Endometrium (tissue), 2 donors: Measurements from ENCODE around the gene COL4A1.

Experiments used
- FAIRE-seq: peaks from 2 replicates; lab custom pipeline; 2012; peaks lifted over from hg19 to GRCh38; lab: Jason Lieb, UNC
- donor health status: control.
- donor health status: control.

The COL4A1 gene

DNA sequence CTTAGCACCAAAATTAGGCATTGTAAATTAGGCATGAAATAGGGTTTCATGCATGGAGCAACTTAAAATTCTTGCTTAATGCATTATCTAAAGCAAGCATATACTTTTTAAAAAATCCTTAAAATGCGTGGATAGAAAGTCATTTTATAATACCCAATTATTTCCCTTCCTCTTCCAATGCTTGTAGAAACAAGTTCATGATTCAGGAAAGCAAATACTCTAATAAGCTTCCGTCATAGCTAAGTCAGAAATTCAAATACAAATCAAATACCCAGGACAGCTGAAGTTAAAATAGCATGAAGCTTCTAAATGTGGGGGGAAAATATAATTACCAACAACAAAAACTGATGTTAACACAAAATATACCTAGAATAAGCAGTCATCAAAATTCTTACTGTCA lies 89.1 kb downstream of the COL4A1 start:
- FAIRE-seq: no peak

DNA sequence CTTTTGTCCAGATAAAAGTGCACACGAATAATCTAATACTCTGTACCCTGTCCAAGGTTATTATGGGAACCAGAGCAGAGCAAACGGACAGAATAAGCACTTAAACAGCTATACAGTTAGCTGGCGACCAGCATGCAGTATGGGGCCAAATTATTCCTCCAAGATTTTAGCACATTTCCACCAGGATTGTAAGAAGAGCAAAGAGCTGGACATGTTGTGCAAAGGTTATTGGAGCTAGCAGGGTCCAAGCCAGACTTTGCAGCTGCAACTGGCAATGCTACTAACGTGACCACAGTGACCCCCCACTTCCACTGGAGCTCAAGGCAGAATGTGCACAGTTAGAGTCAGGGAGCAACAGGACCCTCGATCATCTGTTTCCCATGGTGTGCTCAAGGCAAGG lies 89.9 kb downstream of the COL4A1 start:
- FAIRE-seq: no peak

DNA sequence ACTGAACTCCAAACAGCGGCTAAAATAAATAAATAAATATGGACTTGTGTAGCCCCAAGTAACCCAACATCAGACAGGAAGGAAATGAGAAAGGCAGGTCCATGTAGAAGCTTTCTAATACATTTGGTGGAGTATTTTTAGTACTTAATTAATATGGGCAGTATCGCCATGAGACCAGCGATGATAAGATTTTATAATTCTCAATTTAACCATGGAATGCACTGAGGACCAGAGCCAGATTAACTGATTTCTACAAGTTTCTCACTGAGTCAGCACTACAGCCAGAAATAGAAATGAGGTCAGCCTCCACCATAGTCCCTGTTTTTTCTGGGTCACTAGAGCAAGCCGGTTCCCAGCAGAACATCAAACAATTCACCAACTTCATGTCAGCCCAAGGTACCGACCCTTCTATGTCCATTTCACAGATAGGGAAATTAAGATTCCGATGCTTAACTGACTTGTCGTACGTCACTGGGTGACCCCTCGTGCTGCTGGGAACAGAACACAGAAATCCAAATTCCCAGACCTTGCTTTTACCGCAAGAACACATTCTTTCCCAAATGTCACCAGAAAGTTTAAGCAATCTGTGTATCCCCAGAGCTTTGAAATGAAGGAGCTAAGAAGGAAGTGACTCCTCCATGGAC lies 90.4 kb downstream of the COL4A1 start:
- peak; percentile 23 for FAIRE-seq

DNA sequence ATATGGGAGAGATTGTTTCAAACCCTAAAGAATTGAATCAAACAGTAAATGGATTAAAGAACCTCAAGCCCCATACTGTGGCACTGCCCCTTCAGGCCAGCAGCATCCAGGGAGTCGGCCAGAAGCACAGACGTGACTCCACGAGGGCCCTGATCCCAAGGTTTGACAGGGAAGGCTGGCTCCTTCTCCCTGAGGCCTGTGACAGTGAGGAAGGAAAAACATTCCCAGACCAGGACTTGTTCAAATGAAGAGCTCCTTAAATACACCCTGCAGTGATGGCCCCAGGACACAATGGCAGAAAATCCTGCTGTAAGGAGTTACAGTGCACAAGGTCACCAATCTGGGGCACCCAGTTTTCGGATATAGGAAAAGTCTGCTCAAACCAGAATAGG lies 91.0 kb downstream of the COL4A1 start:
- FAIRE-seq: no peak

DNA sequence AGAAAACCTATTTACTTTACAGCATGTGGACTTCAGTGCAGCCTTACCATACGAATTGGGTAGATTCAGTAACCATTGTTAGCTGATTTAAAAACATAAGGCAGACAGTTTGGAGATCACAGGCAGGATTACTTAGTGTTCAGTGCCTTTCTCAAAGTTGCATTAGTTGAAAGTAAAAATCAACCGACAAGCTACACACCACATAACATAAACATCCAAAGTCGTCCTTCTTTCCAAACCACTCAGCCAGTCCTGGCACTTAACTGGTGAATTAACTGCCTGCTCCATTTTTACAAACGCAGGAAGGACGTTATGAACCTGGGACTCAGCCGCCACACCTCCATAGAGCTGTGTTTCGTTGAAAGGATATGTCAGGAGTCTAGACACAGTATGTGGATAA lies 91.4 kb downstream of the COL4A1 start:
- no peak for FAIRE-seq

DNA sequence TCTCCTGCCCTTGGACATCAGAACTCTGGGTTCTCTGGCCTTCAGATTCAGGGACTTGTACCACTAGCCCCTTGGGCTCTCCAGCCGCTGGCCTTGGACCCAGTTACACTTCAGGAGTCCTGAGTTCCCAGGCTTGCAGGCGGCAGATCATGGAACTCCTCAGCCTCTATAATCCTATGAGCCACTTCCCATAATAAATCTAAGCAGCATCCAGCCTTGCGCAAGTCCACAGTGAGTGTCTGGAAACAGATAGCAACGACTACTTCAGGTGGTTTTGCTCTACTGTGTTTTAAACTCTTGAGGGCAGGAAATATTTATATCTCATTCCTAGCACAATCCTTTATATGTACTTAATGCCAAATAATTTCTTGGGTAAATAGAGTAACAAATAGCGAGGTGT lies 92.3 kb downstream of the COL4A1 start:
- no peak for FAIRE-seq

DNA sequence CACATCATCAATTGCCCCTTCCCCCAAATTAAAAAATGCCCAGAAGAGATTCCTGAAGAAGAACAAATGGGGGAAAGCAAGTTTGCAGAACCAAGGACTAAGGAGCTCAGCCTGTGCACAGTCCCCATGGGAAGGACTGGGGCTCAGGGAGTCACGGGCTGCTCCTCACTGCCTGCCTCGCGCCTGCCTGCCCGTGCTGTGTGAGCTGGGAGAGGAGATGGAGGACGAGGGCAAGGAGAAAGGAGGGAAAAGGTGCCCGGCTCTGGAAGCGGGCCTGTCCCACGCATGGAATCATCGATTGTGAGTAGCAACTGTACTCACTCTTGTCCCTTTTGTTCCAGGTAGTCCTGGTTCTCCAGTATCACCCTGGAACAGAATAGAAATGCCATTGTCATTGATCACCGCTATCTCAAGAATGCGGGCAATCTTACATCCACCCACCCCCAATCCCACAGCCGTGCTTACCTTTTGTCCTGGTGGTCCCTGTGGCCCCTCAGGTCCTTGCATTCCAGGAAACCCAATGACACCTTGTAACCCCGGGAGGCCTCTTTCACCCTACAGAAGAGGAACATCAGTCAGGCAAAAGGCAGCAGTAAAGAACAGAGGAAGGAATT lies 93.4 kb downstream of the COL4A1 start:
- no peak for FAIRE-seq

DNA sequence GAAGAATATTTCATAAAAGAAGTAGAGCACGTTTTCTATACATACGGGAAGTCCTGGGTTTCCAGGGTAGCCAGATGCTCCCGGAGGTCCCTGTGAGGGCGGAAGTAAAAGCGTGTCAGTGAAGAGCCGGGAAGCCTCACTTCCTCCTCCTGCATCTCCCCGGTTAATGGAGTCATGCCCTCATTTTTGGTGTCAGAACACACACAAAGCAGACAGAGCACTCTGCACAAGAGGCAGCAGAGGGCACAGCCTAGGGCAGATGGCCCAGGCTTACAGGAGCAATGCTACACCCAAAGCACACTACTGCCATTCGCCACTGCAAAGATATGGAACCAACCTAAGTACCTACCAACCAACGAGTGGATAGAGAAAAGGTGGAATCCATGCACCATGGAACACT lies 94.4 kb downstream of the COL4A1 start:
- FAIRE-seq: no peak

DNA sequence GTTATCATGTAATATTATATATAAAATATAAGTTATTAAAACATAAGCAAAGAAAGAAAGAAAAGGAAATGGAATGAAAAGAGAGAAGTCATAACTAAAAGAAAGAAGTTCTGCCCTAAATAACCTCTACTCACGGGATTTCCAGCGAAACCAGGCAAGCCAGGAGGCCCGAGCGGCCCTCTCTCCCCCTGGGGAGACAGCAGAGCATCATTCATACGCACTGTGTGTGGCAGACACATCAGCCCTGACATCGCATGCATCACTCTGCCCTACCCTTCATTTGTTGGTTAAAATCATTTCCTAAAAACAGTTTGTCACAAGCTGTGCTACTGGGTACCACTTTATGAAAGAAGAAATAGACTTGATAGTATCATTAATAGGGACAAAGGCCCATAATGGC lies 95.2 kb downstream of the COL4A1 start:
- no peak for FAIRE-seq

DNA sequence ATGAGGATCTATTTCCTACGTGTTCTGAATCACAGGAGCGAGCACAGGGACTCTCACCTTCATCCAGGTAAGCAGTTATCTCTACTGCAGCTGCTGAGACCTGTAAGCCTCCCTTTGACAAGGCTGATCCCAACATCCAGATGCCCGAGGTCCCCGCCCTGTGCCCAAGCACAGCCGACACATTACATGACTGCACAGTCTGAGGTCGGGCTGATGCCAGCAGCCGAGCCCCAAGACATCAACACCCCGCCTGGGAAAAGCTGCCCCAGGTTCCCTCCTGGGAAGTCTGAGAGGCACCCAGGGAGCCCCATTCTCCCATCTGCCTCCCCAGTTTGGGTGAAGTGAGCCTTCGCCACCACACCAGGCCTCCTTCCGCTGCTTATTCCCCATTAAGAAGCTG lies 95.9 kb downstream of the COL4A1 start:
- no peak for FAIRE-seq

DNA sequence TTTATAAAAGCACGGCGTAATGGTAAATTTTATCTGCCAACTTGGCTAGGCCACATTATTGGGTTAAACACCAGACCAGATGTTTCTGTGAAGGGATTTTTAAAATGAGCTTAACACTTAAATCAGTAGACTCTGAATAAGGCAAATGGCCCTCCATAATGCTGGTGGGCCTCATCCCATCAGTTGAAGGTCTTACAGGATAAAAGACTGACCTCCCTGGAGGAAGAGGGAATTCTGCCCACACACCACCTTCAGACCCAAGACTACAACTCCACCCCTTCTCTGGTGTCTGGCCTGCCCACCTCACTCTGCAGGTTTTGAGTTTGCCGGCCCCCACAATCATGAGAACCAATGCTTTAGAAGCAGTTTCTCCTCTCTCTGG lies 96.4 kb downstream of the COL4A1 start:
- no peak for FAIRE-seq

DNA sequence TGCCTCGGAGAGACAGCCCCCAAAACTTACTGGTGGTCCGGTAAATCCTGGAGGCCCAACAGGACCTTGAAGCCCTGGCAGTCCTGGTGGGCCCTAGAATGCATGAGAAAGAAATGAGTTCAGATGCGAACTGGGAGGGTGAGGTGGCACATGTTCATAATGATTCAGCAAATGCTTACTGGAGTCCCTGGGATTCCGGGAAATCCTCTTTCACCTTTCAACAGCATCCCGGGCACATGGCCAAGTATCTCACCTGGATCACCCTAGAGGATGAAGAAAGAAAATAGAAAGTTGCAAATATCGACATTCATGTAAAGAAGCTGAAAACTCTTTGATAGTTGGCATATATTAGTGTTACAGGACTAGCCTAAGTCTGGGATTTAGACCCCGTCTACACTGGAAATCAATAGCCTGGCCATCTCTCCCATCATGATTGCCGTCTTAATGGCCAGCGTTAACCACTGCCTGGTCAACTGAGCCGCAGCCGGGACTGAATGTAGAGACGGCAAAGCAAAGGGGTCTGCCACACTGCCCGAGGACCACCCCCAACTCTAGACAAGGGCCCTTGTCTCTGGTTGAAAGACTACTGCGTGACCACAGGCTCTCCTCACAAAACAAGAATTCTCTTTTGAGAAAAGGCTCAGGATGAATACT lies 96.9 kb downstream of the COL4A1 start:
- FAIRE-seq: no peak

DNA sequence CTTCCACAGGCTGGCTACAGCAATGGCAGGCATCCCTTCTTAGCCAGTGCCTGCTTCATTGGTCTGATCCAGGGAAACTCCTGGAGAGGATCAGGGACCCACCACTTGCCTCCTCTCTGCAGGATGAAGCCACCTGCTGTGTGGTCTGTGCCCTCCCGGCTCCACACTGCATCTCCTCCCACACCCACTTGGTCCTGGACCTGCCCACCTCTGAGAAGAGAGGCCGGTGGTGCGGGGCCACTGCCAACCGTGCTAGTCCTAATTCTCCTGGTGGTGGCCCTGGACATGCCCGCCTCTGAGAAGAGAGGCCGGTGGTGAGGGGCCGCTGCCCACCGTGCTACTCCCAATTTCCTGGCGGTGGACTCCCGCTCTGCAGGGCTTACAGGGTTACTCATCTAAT lies 98.8 kb downstream of the COL4A1 start:
- no peak for FAIRE-seq

DNA sequence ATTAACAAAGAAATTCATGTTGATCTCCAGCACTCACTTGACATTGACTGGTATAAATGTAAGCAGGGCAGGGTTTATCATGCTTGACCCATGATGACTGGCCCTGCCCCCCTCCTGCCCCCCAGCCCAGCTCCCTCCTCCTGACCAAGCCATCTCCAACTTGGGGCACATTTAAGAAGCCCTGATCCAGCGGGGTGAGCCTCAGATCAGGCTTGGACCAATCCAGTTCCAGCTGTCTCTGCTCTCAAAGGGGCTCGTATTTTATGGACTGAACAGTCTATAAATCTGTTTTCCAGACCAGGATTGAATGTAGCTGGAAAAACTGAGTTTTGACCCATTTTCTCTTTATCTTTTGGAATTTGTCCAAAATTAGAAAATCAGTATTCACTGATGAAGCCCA lies 100.0 kb downstream of the COL4A1 start:
- no peak for FAIRE-seq

DNA sequence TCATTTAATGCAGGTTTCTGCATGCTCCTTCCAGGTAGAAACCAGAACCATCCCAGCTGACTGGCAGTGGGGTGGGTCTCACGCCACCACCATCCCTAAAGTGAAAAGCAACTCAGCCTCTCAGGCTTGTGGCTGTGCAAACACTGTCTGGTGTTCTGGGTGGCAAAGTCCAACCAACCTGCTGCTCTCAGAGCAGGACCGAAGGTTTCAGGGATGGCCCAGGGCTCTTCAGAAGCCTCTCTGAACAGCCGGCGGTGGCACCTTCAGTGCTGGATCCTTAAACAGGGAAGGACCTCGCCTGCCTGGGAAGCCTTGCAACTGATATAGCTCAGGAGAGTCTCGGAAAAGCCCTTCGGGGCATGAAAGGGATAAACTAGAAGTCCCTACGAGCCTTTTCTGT lies 100.8 kb downstream of the COL4A1 start:
- no peak for FAIRE-seq

DNA sequence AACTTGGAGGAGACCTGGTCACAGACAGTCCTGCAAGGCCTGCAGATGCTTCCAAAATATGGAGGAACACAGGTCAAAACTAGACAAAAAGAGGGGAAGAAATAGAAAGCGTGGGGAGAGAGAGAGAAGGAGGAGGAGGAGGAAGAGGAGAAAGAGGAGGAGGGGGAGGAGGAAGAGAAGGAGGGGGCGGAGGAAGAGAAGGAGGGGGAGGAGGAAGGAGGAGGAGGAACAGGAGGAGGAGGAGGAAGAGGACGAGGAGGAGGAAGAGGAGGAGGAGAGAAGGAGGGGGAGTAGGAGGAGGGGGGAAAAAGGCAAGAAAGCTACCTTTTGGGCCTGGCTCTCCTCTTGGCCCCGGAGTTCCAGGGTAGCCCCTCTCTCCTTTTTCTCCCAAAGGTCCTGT lies 105.8 kb downstream of the COL4A1 start:
- no peak for FAIRE-seq

DNA sequence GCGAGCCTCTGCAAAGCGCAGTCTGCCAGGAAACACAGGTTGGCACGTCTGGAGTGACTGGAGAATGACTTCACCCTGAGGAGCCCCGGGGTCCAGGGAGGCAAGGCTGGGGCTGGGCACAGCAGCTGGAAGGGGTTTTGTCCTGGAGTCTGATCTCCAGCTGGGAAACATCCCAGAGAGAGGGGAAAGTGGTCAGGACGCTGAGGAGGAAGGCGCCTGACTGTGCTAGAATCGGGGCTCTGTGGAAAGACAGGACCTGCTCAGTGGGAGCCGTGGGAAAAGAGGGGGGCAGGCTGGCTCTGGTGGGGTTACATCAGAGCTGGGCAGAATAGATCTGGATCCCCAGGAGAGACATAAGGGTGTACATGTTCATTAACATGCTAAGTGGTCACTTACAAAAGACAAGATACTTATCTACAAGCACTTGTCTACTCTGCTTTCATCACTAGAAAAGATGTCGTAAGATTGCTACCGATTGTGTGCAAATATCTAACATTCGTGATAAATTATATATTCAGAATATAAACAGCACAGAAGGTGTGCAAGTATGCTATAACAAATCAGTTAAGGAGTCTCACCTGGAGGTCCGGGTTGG lies 106.6 kb downstream of the COL4A1 start:
- FAIRE-seq: no peak

DNA sequence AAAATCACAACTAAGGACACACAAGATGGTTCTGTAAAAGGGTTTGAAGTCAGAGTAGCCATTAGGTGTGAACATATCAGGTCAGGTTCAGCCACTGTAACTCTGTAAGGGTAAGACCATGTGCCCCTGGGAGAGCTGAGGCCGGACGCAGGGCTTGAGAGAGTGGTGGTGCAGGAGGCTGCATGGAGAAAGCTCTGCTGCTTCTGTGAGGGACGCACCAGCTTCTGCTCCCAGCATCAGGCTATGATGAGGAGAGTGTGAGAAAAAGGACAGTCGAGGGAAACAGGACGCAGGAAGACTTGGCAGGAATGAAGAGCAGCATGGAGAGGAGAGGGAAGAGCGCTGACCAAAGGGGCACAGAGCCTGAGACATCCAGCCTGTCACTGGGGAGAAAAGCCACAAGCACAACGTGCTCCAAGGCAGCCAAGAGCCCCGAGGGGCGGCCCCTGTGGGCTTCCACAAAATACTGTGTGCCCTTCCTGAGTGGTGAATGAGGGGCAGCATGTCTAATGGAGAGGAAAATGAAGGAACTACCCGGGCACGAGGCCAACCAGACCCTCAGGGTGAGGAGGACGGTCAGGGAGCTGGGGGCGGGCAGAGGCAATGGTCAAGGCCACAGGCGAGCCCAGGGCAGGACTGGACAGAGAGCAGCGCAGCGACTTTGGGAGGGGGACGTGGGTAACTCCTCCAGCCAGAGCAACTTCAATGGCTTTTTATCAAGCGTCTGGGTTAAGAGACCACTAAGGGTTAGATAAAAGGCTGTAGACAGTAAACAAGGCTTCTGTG lies 107.7 kb downstream of the COL4A1 start:
- FAIRE-seq: no peak

DNA sequence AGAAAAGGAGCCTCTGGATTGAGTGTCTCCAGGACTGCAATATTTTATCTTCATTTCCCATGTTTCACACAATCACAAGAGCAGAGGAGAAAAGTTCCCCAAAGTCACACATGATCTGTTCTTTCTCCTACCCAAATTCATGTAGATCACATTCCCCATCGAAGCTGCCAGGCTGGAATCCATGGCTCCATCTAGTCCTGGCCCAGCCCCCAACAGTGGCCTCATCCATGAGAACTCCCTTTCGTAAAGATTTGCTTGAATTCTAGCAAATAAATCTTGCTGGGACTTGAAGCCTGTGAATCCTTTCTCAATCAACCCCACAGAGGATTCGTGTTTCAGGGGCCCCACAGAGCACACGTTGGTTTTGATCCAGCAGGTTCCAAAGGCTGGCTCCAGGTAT lies 109.5 kb downstream of the COL4A1 start:
- no peak for FAIRE-seq

DNA sequence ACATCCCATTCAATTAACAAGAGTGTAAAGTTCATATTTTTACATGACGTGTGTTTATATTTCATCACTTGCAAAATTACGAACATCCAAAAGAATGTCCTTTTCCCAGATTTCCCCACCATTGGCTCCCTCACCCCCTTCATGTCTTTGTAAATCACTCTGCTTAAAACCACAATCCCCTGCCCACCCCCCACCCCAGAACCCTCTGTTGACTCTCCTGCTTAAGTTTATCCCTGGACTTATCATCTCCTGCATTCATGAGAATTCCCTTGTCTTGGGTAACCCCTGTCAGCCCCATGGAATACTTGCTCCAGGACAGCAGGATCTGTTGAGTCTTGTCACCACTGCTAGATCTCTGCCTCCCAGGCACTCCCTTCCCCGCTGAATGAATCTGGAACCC lies 109.9 kb downstream of the COL4A1 start:
- FAIRE-seq: no peak

DNA sequence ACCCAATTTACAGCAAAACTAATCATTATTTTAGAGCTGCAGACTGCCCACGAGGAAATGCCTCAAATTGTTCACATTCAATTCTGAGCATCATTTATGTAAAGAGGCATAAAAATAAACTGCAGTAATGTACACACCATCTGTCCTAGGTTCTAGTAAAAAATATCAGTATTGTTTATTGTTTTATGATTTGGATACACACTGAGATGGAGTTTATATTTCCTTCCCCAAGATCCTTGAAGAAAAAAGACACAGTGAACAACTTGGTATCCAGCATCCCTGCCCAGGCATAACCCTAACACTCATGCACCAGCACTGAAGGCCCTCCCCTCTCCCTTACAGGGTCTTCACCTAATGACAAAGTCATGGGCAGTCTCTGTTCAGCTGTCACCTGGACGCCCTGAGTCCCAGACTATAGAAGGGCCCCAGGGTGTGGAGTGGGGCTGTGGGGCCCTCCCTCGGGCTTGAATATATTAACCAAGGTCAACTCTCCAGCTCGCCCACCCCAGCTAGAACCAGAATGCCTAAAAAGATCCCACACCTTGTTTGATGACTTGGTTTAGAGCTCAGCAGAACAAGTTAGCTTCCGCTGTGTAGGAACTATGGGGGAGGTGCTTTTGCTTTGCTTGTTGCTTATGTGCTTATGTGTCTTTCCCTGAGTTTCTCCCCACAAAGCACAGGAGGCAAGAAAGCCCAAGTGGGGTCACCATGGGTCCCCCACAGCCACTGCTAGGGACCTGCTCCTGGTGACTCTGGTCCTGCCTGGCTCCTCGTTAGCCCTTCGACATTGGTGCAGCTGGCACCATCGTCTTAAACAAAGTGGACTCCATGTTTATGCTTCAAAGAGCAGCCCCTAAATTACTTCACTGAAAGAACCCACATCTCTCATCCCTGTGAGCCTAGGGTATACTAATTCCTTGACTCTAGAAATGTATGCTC lies 111.1 kb downstream of the COL4A1 start:
- no peak for FAIRE-seq

DNA sequence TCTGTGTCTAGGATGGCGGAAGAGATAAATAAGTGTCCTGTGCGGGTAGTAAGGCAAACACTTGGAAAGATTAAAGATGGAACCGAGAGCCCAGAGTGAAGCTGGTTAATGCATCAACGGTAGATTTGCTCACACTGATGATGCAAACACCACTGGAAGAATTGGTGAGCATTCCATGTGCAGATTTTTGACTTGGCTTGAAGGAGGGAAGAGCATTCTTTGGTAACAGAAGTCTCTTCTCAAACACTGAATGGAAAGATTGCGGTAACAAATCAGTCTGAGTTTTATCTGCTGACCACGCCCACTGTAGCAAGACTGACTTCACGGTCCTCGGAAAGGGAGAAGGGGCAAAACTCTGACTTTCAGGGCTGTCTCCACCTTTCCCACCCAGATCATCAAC lies 112.5 kb downstream of the COL4A1 start:
- no peak for FAIRE-seq
